ENCODE results near the gene YES1. TPM values are rescaled to one million over a fixed set of nuclear protein-coding genes. Genes with fewer than 3 reads are reported as not detected.

Gene YES1
- total and polyA plus RNA-seq, 2 of the 8 experiments (the other 6 are each of a cell fraction or from before 2014, with no cell fraction given), result 14.8 to 94.3 TPM

GRCh38 chr18:816869-817268, 4.8 kb upstream of the YES1 start (continued):
- TF ChIP-seq, protein P1, sequence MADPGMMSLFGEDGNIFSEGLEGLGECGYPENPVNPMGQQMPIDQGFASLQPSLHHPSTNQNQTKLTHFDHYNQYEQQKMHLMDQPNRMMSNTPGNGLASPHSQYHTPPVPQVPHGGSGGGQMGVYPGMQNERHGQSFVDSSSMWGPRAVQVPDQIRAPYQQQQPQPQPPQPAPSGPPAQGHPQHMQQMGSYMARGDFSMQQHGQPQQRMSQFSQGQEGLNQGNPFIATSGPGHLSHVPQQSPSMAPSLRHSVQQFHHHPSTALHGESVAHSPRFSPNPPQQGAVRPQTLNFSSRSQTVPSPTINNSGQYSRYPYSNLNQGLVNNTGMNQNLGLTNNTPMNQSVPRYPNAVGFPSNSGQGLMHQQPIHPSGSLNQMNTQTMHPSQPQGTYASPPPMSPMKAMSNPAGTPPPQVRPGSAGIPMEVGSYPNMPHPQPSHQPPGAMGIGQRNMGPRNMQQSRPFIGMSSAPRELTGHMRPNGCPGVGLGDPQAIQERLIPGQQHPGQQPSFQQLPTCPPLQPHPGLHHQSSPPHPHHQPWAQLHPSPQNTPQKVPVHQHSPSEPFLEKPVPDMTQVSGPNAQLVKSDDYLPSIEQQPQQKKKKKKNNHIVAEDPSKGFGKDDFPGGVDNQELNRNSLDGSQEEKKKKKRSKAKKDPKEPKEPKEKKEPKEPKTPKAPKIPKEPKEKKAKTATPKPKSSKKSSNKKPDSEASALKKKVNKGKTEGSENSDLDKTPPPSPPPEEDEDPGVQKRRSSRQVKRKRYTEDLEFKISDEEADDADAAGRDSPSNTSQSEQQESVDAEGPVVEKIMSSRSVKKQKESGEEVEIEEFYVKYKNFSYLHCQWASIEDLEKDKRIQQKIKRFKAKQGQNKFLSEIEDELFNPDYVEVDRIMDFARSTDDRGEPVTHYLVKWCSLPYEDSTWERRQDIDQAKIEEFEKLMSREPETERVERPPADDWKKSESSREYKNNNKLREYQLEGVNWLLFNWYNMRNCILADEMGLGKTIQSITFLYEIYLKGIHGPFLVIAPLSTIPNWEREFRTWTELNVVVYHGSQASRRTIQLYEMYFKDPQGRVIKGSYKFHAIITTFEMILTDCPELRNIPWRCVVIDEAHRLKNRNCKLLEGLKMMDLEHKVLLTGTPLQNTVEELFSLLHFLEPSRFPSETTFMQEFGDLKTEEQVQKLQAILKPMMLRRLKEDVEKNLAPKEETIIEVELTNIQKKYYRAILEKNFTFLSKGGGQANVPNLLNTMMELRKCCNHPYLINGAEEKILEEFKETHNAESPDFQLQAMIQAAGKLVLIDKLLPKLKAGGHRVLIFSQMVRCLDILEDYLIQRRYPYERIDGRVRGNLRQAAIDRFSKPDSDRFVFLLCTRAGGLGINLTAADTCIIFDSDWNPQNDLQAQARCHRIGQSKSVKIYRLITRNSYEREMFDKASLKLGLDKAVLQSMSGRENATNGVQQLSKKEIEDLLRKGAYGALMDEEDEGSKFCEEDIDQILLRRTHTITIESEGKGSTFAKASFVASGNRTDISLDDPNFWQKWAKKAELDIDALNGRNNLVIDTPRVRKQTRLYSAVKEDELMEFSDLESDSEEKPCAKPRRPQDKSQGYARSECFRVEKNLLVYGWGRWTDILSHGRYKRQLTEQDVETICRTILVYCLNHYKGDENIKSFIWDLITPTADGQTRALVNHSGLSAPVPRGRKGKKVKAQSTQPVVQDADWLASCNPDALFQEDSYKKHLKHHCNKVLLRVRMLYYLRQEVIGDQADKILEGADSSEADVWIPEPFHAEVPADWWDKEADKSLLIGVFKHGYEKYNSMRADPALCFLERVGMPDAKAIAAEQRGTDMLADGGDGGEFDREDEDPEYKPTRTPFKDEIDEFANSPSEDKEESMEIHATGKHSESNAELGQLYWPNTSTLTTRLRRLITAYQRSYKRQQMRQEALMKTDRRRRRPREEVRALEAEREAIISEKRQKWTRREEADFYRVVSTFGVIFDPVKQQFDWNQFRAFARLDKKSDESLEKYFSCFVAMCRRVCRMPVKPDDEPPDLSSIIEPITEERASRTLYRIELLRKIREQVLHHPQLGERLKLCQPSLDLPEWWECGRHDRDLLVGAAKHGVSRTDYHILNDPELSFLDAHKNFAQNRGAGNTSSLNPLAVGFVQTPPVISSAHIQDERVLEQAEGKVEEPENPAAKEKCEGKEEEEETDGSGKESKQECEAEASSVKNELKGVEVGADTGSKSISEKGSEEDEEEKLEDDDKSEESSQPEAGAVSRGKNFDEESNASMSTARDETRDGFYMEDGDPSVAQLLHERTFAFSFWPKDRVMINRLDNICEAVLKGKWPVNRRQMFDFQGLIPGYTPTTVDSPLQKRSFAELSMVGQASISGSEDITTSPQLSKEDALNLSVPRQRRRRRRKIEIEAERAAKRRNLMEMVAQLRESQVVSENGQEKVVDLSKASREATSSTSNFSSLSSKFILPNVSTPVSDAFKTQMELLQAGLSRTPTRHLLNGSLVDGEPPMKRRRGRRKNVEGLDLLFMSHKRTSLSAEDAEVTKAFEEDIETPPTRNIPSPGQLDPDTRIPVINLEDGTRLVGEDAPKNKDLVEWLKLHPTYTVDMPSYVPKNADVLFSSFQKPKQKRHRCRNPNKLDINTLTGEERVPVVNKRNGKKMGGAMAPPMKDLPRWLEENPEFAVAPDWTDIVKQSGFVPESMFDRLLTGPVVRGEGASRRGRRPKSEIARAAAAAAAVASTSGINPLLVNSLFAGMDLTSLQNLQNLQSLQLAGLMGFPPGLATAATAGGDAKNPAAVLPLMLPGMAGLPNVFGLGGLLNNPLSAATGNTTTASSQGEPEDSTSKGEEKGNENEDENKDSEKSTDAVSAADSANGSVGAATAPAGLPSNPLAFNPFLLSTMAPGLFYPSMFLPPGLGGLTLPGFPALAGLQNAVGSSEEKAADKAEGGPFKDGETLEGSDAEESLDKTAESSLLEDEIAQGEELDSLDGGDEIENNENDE (IDR thresholded peaks at IDR 0.05; ENCODE audit: insufficient replicate concordance, low read length), result no peak
- TF ChIP-seq HDAC6 (IDR thresholded peaks at IDR 0.05; ENCODE audit: low read depth, low read length) (no peak), RAD21 (IDR thresholded peaks at IDR 0.05 in 1 of 2, conservative IDR thresholded peaks at IDR 0.05 in 1 of 2; ENCODE audit: low read depth in 2 of 2, low read length in 2 of 2) (no peak), CHD2 (IDR thresholded peaks at IDR 0.05; ENCODE audit: low read length) (no peak), PHF8 (conservative IDR thresholded peaks at IDR 0.05; ENCODE audit: low read depth, low read length) (no peak), TAF1 (IDR thresholded peaks at IDR 0.05; ENCODE audit: low read depth, low read length) (no peak), RNF2 (IDR thresholded peaks at IDR 0.05; ENCODE audit: borderline replicate concordance, low read depth, low read length, missing control alignments, poor library complexity, severe bottlenecking) (no peak), CREB1 (IDR thresholded peaks at IDR 0.05) (no peak)
